Stimulated activated naive CD8-positive, alpha-beta T cell treated with anti-CD3 and anti-CD28 coated beads, Interleukin-15, Interleukin-2, amounts not matched to agents 100 ng/mL and 50 ng/mL, for 24 hours (primary cell): ENCODE measurements around the gene NBEA.

Source experiments
- H3K27ac Mint-ChIP-seq: one replicate; pipeline ENCODE4 v1.8.0; 2021; ENCODE audit warnings: mild to moderate bottlenecking, mixed read lengths
- H3K27me3 Mint-ChIP-seq: one replicate; pipeline ENCODE4 v1.8.0; 2021; ENCODE audit warnings: mixed read lengths
- H3K36me3 Mint-ChIP-seq: one replicate; pipeline ENCODE4 v1.8.0; 2021; ENCODE audit warnings: low read depth, mixed read lengths
- H3K4me1 Mint-ChIP-seq: one replicate; pipeline ENCODE4 v1.8.0; 2021; ENCODE audit warnings: low read depth, mixed read lengths
- H3K4me3 Mint-ChIP-seq: one replicate; pipeline ENCODE4 v1.8.0; 2021; ENCODE audit warnings: mild to moderate bottlenecking, mixed read lengths
- H3K9me3 Mint-ChIP-seq: one replicate; pipeline ENCODE4 v1.8.0; 2021; ENCODE audit warnings: mixed read lengths

NBEA gene

GRCh38 chr13:35477386-35477946 lies 535.4 kb downstream of the NBEA start:
- Mint-ChIP-seq H3K36me3 (peaks cover 10% of the 10 kb centered on the region), H3K4me1 (peaks cover 25% of the 10 kb centered on the region), H3K4me3 (no peak overlapping the region), H3K27me3 (peaks cover 69% of the 10 kb centered on the region), H3K9me3 (peaks cover 3% of the 10 kb centered on the region), H3K27ac (no peak overlapping the region)

- Mint-ChIP-seq H3K4me1 (peaks cover 25% of the 10 kb centered on the region), H3K27me3 (peaks cover 63% of the 10 kb centered on the region), H3K36me3 (peaks cover 10% of the 10 kb centered on the region), H3K4me3 (peak overlapping the region; percentile 23), H3K9me3 (peaks cover 3% of the 10 kb centered on the region), H3K27ac (no peak overlapping the region)
Observed at GRCh38 chr13:35478271-35479037, 536.4 kb downstream of the NBEA start.

GRCh38 chr13:35479038-35479492 lies 537.0 kb downstream of the NBEA start:
- no peak overlapping the region for H3K4me3 Mint-ChIP-seq
- H3K36me3 Mint-ChIP-seq, result peaks cover 10% of the 10 kb centered on the region
- H3K27ac Mint-ChIP-seq, result no peak overlapping the region
- peaks cover 25% of the 10 kb centered on the region for H3K4me1 Mint-ChIP-seq
- H3K27me3 Mint-ChIP-seq, result peaks cover 58% of the 10 kb centered on the region
- peaks cover 3% of the 10 kb centered on the region for H3K9me3 Mint-ChIP-seq

GRCh38 chr13:35479706-35480105 lies 537.6 kb downstream of the NBEA start:
- Mint-ChIP-seq H3K9me3 (no peaks in the 10 kb centered on the region), H3K36me3 (peaks cover 7% of the 10 kb centered on the region), H3K27me3 (peaks cover 53% of the 10 kb centered on the region), H3K27ac (no peak overlapping the region), H3K4me3 (no peak overlapping the region), H3K4me1 (peaks cover 25% of the 10 kb centered on the region)

GRCh38 chr13:35480346-35480745 lies 538.3 kb downstream of the NBEA start:
- peaks cover 19% of the 10 kb centered on the region for H3K4me1 Mint-ChIP-seq
- no peak overlapping the region for H3K4me3 Mint-ChIP-seq
- peaks cover 7% of the 10 kb centered on the region for H3K36me3 Mint-ChIP-seq
- peaks cover 46% of the 10 kb centered on the region for H3K27me3 Mint-ChIP-seq
- no peak overlapping the region for H3K27ac Mint-ChIP-seq
- H3K9me3 Mint-ChIP-seq, result no peaks in the 10 kb centered on the region

GRCh38 chr13:35481777-35482176 lies 539.7 kb downstream of the NBEA start:
- Mint-ChIP-seq H3K27ac (no peak overlapping the region), H3K36me3 (no peaks in the 10 kb centered on the region), H3K4me1 (peaks cover 5% of the 10 kb centered on the region), H3K27me3 (peaks cover 32% of the 10 kb centered on the region), H3K9me3 (no peaks in the 10 kb centered on the region), H3K4me3 (no peak overlapping the region)

GRCh38 chr13:35482527-35482926 lies 540.5 kb downstream of the NBEA start:
- Mint-ChIP-seq H3K36me3 (no peaks in the 10 kb centered on the region), H3K27ac (no peak overlapping the region), H3K9me3 (no peaks in the 10 kb centered on the region), H3K4me1 (no peaks in the 10 kb centered on the region), H3K27me3 (peaks cover 24% of the 10 kb centered on the region), H3K4me3 (no peak overlapping the region)

- H3K4me1 Mint-ChIP-seq, result no peaks in the 10 kb centered on the region
- no peaks in the 10 kb centered on the region for H3K9me3 Mint-ChIP-seq
- no peak overlapping the region for H3K4me3 Mint-ChIP-seq
- peaks cover 12% of the 10 kb centered on the region for H3K27me3 Mint-ChIP-seq
- H3K27ac Mint-ChIP-seq, result no peak overlapping the region
- H3K36me3 Mint-ChIP-seq, result no peaks in the 10 kb centered on the region
Observed at GRCh38 chr13:35483761-35484160, 541.7 kb downstream of the NBEA start.

- Mint-ChIP-seq H3K27ac (no peak overlapping the region), H3K9me3 (no peaks in the 10 kb centered on the region), H3K4me1 (no peaks in the 10 kb centered on the region), H3K27me3 (peaks cover 6% of the 10 kb centered on the region), H3K4me3 (no peak overlapping the region), H3K36me3 (no peaks in the 10 kb centered on the region)
Observed at GRCh38 chr13:35484384-35484783, 542.3 kb downstream of the NBEA start.

GRCh38 chr13:35485424-35485823 lies 543.4 kb downstream of the NBEA start:
- Mint-ChIP-seq H3K36me3 (no peaks in the 10 kb centered on the region), H3K9me3 (no peaks in the 10 kb centered on the region), H3K27me3 (no peaks in the 10 kb centered on the region), H3K27ac (no peak overlapping the region), H3K4me3 (no peak overlapping the region), H3K4me1 (no peaks in the 10 kb centered on the region)

- Mint-ChIP-seq H3K4me3 (no peak overlapping the region), H3K4me1 (no peaks in the 10 kb centered on the region), H3K36me3 (no peaks in the 10 kb centered on the region), H3K9me3 (peaks cover 6% of the 10 kb centered on the region), H3K27me3 (no peaks in the 10 kb centered on the region), H3K27ac (no peak overlapping the region)
Observed at GRCh38 chr13:35489050-35489449, 547.0 kb downstream of the NBEA start.

- no peak overlapping the region for H3K27ac Mint-ChIP-seq
- no peak overlapping the region for H3K4me3 Mint-ChIP-seq
- H3K4me1 Mint-ChIP-seq, result no peaks in the 10 kb centered on the region
- H3K36me3 Mint-ChIP-seq, result no peaks in the 10 kb centered on the region
- H3K9me3 Mint-ChIP-seq, result peaks cover 9% of the 10 kb centered on the region
- no peaks in the 10 kb centered on the region for H3K27me3 Mint-ChIP-seq
Observed at GRCh38 chr13:35496006-35496405, 553.9 kb downstream of the NBEA start.

- Mint-ChIP-seq H3K9me3 (peaks cover 3% of the 10 kb centered on the region), H3K27ac (no peak overlapping the region), H3K4me1 (no peaks in the 10 kb centered on the region), H3K27me3 (no peaks in the 10 kb centered on the region), H3K4me3 (no peak overlapping the region), H3K36me3 (no peaks in the 10 kb centered on the region)
Observed at GRCh38 chr13:35496761-35497386, 554.8 kb downstream of the NBEA start.

- Mint-ChIP-seq H3K9me3 (peaks cover 3% of the 10 kb centered on the region), H3K36me3 (no peaks in the 10 kb centered on the region), H3K4me1 (no peaks in the 10 kb centered on the region), H3K4me3 (no peak overlapping the region), H3K27ac (no peak overlapping the region), H3K27me3 (no peaks in the 10 kb centered on the region)
Observed at GRCh38 chr13:35498231-35498630, 556.2 kb downstream of the NBEA start.

- Mint-ChIP-seq H3K27ac (no peak overlapping the region), H3K4me1 (no peaks in the 10 kb centered on the region)
Observed at GRCh38 chr13:35499196-35499662, 557.2 kb downstream of the NBEA start.

More at GRCh38 chr13:35499196-35499662, 557.2 kb downstream of the NBEA start:
- H3K36me3 Mint-ChIP-seq, result no peaks in the 10 kb centered on the region
- H3K4me3 Mint-ChIP-seq, result no peak overlapping the region
- H3K9me3 Mint-ChIP-seq, result peaks cover 2% of the 10 kb centered on the region
- H3K27me3 Mint-ChIP-seq, result no peaks in the 10 kb centered on the region
